SK-N-SH treated with all-trans-retinoic acid at 6 μM for 48 hours (cell line): ENCODE data around the gene IMPG2.

ENCODE experiments used
- ARNTL ChIP-seq: fragments of 450-650 bp; formaldehyde crosslinking; IDR thresholded peaks from 2 replicates; pipeline ENCODE4 v1.5.0; 2020; ENCODE audit warnings: low read depth, mild to moderate bottlenecking, moderate library complexity, borderline replicate concordance
- CREB5 ChIP-seq: fragments of 250-450 bp; sonication (Bioruptor Pico); IDR thresholded peaks from 2 replicates; pipeline ENCODE4 v1.5.1; 2020; ENCODE audit warnings: low read depth, mild to moderate bottlenecking, moderate library complexity
- ESRRG ChIP-seq: fragments of 250-450 bp; sonication (Bioruptor Pico); IDR thresholded peaks from 2 replicates; pipeline ENCODE4 v1.6.1; 2021; ENCODE audit warnings: mild to moderate bottlenecking
- ISL1 ChIP-seq: fragments of 250-450 bp; sonication (Bioruptor Pico); IDR thresholded peaks from 2 replicates; pipeline ENCODE4 v2.1.2; 2022; ENCODE audit warnings: mild to moderate bottlenecking, moderate library complexity
- RARB ChIP-seq: fragments of 250-450 bp; sonication (Bioruptor Pico); IDR thresholded peaks from 2 replicates; pipeline ENCODE4 v1.8.0; 2021; ENCODE audit warnings: mild to moderate bottlenecking, moderate library complexity
- SNAI2 ChIP-seq: fragments of 250-450 bp; sonication (Bioruptor Pico); IDR thresholded peaks from 2 replicates; pipeline ENCODE4 v1.5.0; 2020; ENCODE audit warnings: mild to moderate bottlenecking, moderate library complexity
- TCF4 ChIP-seq: fragments of 250-450 bp; sonication (Bioruptor Pico); IDR thresholded peaks from 2 replicates; pipeline ENCODE4 v1.8.0; 2021; ENCODE audit warnings: mild to moderate bottlenecking, moderate library complexity, borderline replicate concordance
- ZFP3 ChIP-seq: fragments of 250-450 bp; sonication (Bioruptor Pico); IDR thresholded peaks from 2 replicates; pipeline ENCODE4 v1.5.0; 2020; ENCODE audit warnings: mild to moderate bottlenecking, moderate library complexity
- ZFP30 ChIP-seq: fragments of 450-650 bp; formaldehyde crosslinking; IDR thresholded peaks from 2 replicates; pipeline ENCODE4 v1.5.0; 2022; ENCODE audit warnings: mild to moderate bottlenecking, moderate library complexity
- TF ChIP-seq, protein P1 (sequence below): fragments of 250-450 bp; sonication (Bioruptor Pico); IDR thresholded peaks from 2 replicates; pipeline ENCODE4 v1.5.0; 2020; ENCODE audit warnings: mild to moderate bottlenecking, moderate library complexity
- TF ChIP-seq, protein P2 (sequence below): fragments of 250-450 bp; sonication (Bioruptor Pico); IDR thresholded peaks from 2 replicates; pipeline ENCODE4 v1.8.0; 2020; ENCODE audit warnings: mild to moderate bottlenecking, moderate library complexity, borderline replicate concordance

- no peak for TF ChIP-seq ISL1
- TF ChIP-seq, protein P1, sequence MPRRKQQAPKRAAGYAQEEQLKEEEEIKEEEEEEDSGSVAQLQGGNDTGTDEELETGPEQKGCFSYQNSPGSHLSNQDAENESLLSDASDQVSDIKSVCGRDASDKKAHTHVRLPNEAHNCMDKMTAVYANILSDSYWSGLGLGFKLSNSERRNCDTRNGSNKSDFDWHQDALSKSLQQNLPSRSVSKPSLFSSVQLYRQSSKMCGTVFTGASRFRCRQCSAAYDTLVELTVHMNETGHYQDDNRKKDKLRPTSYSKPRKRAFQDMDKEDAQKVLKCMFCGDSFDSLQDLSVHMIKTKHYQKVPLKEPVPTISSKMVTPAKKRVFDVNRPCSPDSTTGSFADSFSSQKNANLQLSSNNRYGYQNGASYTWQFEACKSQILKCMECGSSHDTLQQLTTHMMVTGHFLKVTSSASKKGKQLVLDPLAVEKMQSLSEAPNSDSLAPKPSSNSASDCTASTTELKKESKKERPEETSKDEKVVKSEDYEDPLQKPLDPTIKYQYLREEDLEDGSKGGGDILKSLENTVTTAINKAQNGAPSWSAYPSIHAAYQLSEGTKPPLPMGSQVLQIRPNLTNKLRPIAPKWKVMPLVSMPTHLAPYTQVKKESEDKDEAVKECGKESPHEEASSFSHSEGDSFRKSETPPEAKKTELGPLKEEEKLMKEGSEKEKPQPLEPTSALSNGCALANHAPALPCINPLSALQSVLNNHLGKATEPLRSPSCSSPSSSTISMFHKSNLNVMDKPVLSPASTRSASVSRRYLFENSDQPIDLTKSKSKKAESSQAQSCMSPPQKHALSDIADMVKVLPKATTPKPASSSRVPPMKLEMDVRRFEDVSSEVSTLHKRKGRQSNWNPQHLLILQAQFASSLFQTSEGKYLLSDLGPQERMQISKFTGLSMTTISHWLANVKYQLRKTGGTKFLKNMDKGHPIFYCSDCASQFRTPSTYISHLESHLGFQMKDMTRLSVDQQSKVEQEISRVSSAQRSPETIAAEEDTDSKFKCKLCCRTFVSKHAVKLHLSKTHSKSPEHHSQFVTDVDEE = no peak
- TF ChIP-seq CREB5 = no peak
- TF ChIP-seq, protein P2, sequence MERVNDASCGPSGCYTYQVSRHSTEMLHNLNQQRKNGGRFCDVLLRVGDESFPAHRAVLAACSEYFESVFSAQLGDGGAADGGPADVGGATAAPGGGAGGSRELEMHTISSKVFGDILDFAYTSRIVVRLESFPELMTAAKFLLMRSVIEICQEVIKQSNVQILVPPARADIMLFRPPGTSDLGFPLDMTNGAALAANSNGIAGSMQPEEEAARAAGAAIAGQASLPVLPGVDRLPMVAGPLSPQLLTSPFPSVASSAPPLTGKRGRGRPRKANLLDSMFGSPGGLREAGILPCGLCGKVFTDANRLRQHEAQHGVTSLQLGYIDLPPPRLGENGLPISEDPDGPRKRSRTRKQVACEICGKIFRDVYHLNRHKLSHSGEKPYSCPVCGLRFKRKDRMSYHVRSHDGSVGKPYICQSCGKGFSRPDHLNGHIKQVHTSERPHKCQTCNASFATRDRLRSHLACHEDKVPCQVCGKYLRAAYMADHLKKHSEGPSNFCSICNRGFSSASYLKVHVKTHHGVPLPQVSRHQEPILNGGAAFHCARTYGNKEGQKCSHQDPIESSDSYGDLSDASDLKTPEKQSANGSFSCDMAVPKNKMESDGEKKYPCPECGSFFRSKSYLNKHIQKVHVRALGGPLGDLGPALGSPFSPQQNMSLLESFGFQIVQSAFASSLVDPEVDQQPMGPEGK (CRISPR knock-in tag) = no peak
- no peak for TF ChIP-seq ZFP3 (CRISPR knock-in tag)
- TF ChIP-seq ARNTL (CRISPR knock-in tag) = no peak
- TF ChIP-seq ESRRG (CRISPR knock-in tag) = no peak
- TF ChIP-seq RARB (CRISPR knock-in tag) = no peak
- TF ChIP-seq ZFP30 = no peak
- no peak for TF ChIP-seq SNAI2 (CRISPR knock-in tag)
- no peak for TF ChIP-seq TCF4 (CRISPR knock-in tag)
Measured at GRCh38 chr3:101333883-101334282, 13.5 kb upstream of the IMPG2 start.
